D721Med (cell line): Measurements from ENCODE around the gene PDE1C.

Source experiments
- DNase-seq: peaks from one replicate; pipeline ENCODE4 v3.0.0; 2011; ENCODE audit warnings: low spot score; ENCODE audit not compliant: insufficient read length
- FAIRE-seq: peaks from 2 replicates; lab custom pipeline; 2011; peaks lifted over from hg19 to GRCh38; lab: Jason Lieb, UNC
- TF ChIP-seq, protein P1 (sequence below): IDR thresholded peaks from 2 replicates; pipeline ENCODE4 v1.5.1; 2012; ENCODE audit warnings: mild to moderate bottlenecking, control low read depth; ENCODE audit not compliant: insufficient read depth; ENCODE audit errors: missing control alignments

Gene PDE1C

DNA sequence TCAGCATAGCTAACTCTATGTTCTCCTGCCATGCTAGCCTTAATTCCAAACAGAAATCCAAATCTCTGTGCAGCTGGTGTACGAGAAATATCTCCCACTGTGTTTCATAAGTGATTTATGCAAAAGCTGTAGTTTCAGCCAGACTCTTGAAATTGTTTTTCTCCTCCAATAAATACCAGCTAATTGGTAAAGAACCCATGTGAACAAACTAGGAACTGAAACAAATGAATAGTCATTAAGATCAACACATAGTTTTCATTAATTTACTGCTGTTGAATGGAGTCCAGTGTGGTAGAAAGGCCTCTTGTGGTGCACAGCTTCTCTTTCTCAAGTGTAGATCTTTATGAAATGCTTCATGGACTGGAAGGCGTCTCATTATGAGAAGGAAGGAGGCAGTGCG is 364.8 kb downstream of the PDE1C start:
- FAIRE-seq (no peak), DNase-seq (no peak)
- TF ChIP-seq, protein P1, sequence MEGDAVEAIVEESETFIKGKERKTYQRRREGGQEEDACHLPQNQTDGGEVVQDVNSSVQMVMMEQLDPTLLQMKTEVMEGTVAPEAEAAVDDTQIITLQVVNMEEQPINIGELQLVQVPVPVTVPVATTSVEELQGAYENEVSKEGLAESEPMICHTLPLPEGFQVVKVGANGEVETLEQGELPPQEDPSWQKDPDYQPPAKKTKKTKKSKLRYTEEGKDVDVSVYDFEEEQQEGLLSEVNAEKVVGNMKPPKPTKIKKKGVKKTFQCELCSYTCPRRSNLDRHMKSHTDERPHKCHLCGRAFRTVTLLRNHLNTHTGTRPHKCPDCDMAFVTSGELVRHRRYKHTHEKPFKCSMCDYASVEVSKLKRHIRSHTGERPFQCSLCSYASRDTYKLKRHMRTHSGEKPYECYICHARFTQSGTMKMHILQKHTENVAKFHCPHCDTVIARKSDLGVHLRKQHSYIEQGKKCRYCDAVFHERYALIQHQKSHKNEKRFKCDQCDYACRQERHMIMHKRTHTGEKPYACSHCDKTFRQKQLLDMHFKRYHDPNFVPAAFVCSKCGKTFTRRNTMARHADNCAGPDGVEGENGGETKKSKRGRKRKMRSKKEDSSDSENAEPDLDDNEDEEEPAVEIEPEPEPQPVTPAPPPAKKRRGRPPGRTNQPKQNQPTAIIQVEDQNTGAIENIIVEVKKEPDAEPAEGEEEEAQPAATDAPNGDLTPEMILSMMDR: no peak

DNA sequence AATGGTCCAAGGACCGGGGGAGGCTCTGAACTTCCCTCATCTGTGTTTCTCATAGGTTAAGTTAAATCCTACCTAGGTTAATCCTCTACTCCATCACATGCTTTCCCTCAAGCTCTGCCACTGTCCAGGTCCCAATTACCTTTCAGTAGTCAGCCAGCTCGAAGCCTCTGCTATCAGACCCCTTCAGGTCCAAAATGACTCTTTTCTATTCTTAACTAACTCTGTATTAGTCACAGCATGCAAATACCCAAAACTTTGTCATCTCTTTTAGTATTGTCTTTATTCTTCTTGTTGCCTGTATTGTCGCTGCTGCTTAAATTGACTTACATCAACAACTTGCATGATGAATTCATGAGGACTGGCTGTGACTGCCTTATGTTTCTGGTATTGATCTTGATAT is 367.9 kb downstream of the PDE1C start:
- TF ChIP-seq, protein P1: no peak
- DNase-seq: no peak
- no peak for FAIRE-seq
